CD14-positive monocyte (primary cell): ENCODE results near the gene MIA3. TPM values are rescaled to one million over a fixed set of nuclear protein-coding genes. Genes with fewer than 3 reads are reported as not detected.

Source experiments
- DNase-seq, 3 donors: peaks; one replicate each; pipeline ENCODE4 v3.0.0-alpha.2; 2011 to 2022
- H2AFZ ChIP-seq: 2 replicates; pipeline ENCODE4 v1.6.0; 2012; ENCODE audit warnings: mild to moderate bottlenecking, low read depth, low read length, inconsistent platforms; ENCODE audit not compliant: insufficient read depth, poor library complexity, severe bottlenecking
- H3K27ac ChIP-seq, 2 donors: 1 replicate in 1 of 2; 2 replicates in 1 of 2; pipeline ENCODE4 v1.5.1; 2012 to 2013; ENCODE audit warnings: low read length in 2 of 2, control low read depth in 1 of 2, inconsistent platforms in 1 of 2, low read depth in 1 of 2, mild to moderate bottlenecking in 1 of 2
- H3K27me3 ChIP-seq, 2 donors: one replicate each; pipeline versions ENCODE4 v1.6.0 to v1.6.1; 2011 to 2013; ENCODE audit warnings: low read length in 2 of 2; ENCODE audit not compliant: control insufficient read depth in 2 of 2, insufficient read depth in 2 of 2
- H3K36me3 ChIP-seq, 2 donors: replicated peaks in 1 of 2; 1 replicate in 1 of 2; 2 replicates in 1 of 2; pipeline versions ENCODE4 v1.5.1 to v1.6.1; 2012 to 2013; ENCODE audit warnings: low read length in 2 of 2, control low read depth in 1 of 2, inconsistent platforms in 1 of 2, mild to moderate bottlenecking in 1 of 2; ENCODE audit not compliant: insufficient read depth in 2 of 2, control insufficient read depth in 1 of 2
- H3K4me1 ChIP-seq, 2 donors: 1 replicate in 1 of 2; 2 replicates in 1 of 2; pipeline versions ENCODE4 v1.5.1 to v1.6.1; 2012 to 2013; ENCODE audit warnings: low read length in 2 of 2, control low read depth in 1 of 2, inconsistent platforms in 1 of 2, mild to moderate bottlenecking in 1 of 2, moderate library complexity in 1 of 2; ENCODE audit not compliant: insufficient read depth in 2 of 2, control insufficient read depth in 1 of 2
- H3K4me2 ChIP-seq: replicated peaks from 2 replicates; pipeline ENCODE3; 2012; ENCODE audit warnings: low read length, moderate library complexity, mild to moderate bottlenecking; ENCODE audit not compliant: poor library complexity, severe bottlenecking; ENCODE audit errors: extremely low read depth
- H3K4me3 ChIP-seq, 3 experiments: fragments of 200-600 bp in 1 of 3; sonication (generic) in 1 of 3; replicated peaks in 1 of 3; 1 replicate in 2 of 3; 2 replicates in 1 of 3; pipeline ENCODE4 v1.5.1; 2011 to 2013; ENCODE audit warnings: low read length in 3 of 3, mild to moderate bottlenecking in 3 of 3, control low read depth in 2 of 3, low read depth in 2 of 3, inconsistent platforms in 1 of 3, moderate library complexity in 1 of 3
- H3K79me2 ChIP-seq: 2 replicates; pipeline ENCODE4 v1.6.0; 2012; ENCODE audit warnings: mild to moderate bottlenecking, control low read depth, inconsistent platforms, low read length, moderate library complexity; ENCODE audit not compliant: insufficient read depth
- H3K9ac ChIP-seq: 2 replicates; pipeline ENCODE4 v1.6.0; 2017; ENCODE audit warnings: low read length, mild to moderate bottlenecking; ENCODE audit not compliant: insufficient read depth, poor library complexity, severe bottlenecking
- H3K9me3 ChIP-seq, 2 donors: replicated peaks in 1 of 2; 1 replicate in 1 of 2; 2 replicates in 1 of 2; pipeline versions ENCODE4 v1.5.1 to v1.6.1; 2012 to 2013; ENCODE audit warnings: low read length in 2 of 2, control low read depth in 1 of 2; ENCODE audit not compliant: control insufficient read depth in 1 of 2, insufficient read depth in 1 of 2
- H4K20me1 ChIP-seq: 2 replicates; pipeline ENCODE4 v1.6.0; 2012; ENCODE audit warnings: mild to moderate bottlenecking, low read length, control low read depth, moderate library complexity; ENCODE audit not compliant: insufficient read depth
- H3K27ac Mint-ChIP-seq, 7 donors: one replicate each; pipeline ENCODE4 v1.8.0; 2020; ENCODE audit warnings: mild to moderate bottlenecking in 7 of 7, mixed read lengths in 7 of 7, moderate library complexity in 6 of 7, inconsistent platforms in 2 of 7
- H3K27me3 Mint-ChIP-seq, 3 donors: one replicate each; pipeline ENCODE4 v1.8.0; 2021 to 2022; ENCODE audit warnings: low read depth in 3 of 3, mild to moderate bottlenecking in 3 of 3, mixed read lengths in 3 of 3, moderate library complexity in 3 of 3, inconsistent platforms in 1 of 3
- H3K36me3 Mint-ChIP-seq, 2 donors: one replicate each; pipeline ENCODE4 v1.8.0; 2020; ENCODE audit warnings: mixed read lengths in 2 of 2, inconsistent platforms in 1 of 2, mild to moderate bottlenecking in 1 of 2
- H3K4me1 Mint-ChIP-seq: one replicate; pipeline ENCODE4 v1.8.0; 2020; ENCODE audit warnings: mild to moderate bottlenecking, mixed read lengths
- H3K4me3 Mint-ChIP-seq, 2 donors: one replicate each; pipeline ENCODE4 v1.8.0; 2020; ENCODE audit warnings: mild to moderate bottlenecking in 2 of 2, mixed read lengths in 2 of 2, moderate library complexity in 1 of 2
- H3K9me3 Mint-ChIP-seq, 7 donors: one replicate each; pipeline ENCODE4 v1.8.0; 2020 to 2022; ENCODE audit warnings: mixed read lengths in 7 of 7, mild to moderate bottlenecking in 6 of 7, moderate library complexity in 6 of 7, inconsistent platforms in 2 of 7
- WGBS: methylation state at CpG from one replicate; pipeline ENCODE4 v1.1.5; 2013; ENCODE audit warnings: missing lambda C conversion rate; ENCODE audit not compliant: insufficient coverage; 5-methylcytosine and 5-hydroxymethylcytosine counted together
- intact Hi-C, 2 donors: fragments of 100-400 bp; cut with micrococcal nuclease; formaldehyde crosslinking; loops; one replicate each; pipeline versions ENCODE4 v1.15.0 to v1.15.1; 2023
- polyA plus RNA-seq, 3 donors: library from polyadenylated mRNA; depleted of rRNA in 1 of 3; unstranded in 2 of 3; stranded (reverse) in 1 of 3; fragments of 300-500 nt in 2 of 3; fragments of >200 nt in 1 of 3; fragmentation: Illumina TruSeq in 2 of 3; gene quantifications; 1 replicate in 2 of 3; 2 replicates in 1 of 3; pipeline ENCODE4 v1.2.3, GENCODE V29; 2012 to 2021
- TF ChIP-seq, protein P1 (sequence below): fragments of 200-600 bp; IDR thresholded peaks from one replicate; pipeline ENCODE4 v1.8.0; 2022; ENCODE audit warnings: antibody characterized with exemption, mild to moderate bottlenecking

The MIA3 gene
- polyA plus RNA-seq, 3 donors: 19.8 to 37.1 (median 36.6) TPM

DNA sequence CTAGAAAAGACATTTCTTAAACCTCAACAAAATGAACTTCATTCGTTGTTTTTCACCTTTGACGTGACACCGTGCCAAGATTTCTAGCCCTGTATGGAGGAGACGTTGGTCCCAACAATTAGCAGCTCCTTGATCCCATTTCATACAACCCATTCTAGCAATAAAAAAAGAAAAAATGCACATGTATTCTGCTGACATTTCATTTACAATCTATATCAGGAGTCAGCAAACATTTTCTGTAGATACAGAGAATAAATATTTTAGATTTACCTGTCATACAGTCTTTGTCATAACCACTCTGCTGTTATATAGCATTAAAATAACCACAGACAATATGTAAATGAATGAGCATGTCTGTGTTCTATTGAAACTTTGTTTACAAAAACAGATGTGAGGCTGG is 21.2 kb upstream of the MIA3 start:
- Histone ChIP-seq H2AFZ (no peak overlapping the region), H3K36me3 (no peaks in the 10 kb centered on the region), H3K4me2 (no peak overlapping the region), H3K9me3 (no peaks in the 10 kb centered on the region), H4K20me1 (no peaks in the 10 kb centered on the region), H3K79me2 (no peaks in the 10 kb centered on the region), H3K27me3 (no peaks in the 10 kb centered on the region), H3K4me1 (no peaks in the 10 kb centered on the region), H3K4me3 (no peak overlapping the region), H3K9ac (no peak overlapping the region), H3K27ac (no peak overlapping the region)
- intact Hi-C loops: no loop called here
- TF ChIP-seq, protein P1, sequence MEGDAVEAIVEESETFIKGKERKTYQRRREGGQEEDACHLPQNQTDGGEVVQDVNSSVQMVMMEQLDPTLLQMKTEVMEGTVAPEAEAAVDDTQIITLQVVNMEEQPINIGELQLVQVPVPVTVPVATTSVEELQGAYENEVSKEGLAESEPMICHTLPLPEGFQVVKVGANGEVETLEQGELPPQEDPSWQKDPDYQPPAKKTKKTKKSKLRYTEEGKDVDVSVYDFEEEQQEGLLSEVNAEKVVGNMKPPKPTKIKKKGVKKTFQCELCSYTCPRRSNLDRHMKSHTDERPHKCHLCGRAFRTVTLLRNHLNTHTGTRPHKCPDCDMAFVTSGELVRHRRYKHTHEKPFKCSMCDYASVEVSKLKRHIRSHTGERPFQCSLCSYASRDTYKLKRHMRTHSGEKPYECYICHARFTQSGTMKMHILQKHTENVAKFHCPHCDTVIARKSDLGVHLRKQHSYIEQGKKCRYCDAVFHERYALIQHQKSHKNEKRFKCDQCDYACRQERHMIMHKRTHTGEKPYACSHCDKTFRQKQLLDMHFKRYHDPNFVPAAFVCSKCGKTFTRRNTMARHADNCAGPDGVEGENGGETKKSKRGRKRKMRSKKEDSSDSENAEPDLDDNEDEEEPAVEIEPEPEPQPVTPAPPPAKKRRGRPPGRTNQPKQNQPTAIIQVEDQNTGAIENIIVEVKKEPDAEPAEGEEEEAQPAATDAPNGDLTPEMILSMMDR: no peak
- peaks cover 2 to 3% (median 3%) of the 10 kb centered on the region in 3 donors for H3K27me3 Mint-ChIP-seq
- DNase-seq: no peak
- H3K36me3 Mint-ChIP-seq: no peaks in the 10 kb centered on the region
- H3K4me1 Mint-ChIP-seq: peaks cover 1% of the 10 kb centered on the region
- H3K4me3 Mint-ChIP-seq: no peak overlapping the region
- H3K27ac Mint-ChIP-seq: no peak overlapping the region
- WGBS: 96% methylated on average over 4 of the region's 4 CpGs
- H3K9me3 Mint-ChIP-seq: peaks cover 0 to 4% (median 3%) of the 10 kb centered on the region in 7 donors

GRCh38 chr1:222600281-222600680 is 17.6 kb upstream of the MIA3 start:
- Histone ChIP-seq H3K4me2 (no peak overlapping the region), H3K4me1 (no peaks in the 10 kb centered on the region), H4K20me1 (no peaks in the 10 kb centered on the region), H3K79me2 (no peaks in the 10 kb centered on the region), H3K36me3 (no peaks in the 10 kb centered on the region), H2AFZ (no peak overlapping the region), H3K27ac (no peak overlapping the region), H3K4me3 (no peak overlapping the region), H3K9ac (no peak overlapping the region), H3K9me3 (no peaks in the 10 kb centered on the region), H3K27me3 (no peaks in the 10 kb centered on the region)
- Mint-ChIP-seq H3K4me3 (no peak overlapping the region), H3K4me1 (peaks cover 1% of the 10 kb centered on the region), H3K27ac (no peak overlapping the region), H3K27me3 (peaks cover 1 to 9% (median 6%) of the 10 kb centered on the region in 3 donors), H3K9me3 (peaks cover 0 to 3% (median 0%) of the 10 kb centered on the region in 7 donors), H3K36me3 (no peaks in the 10 kb centered on the region)
- DNase-seq: no peak
- no CpG with 5 or more reads among the region's 1 CpG for WGBS
- TF ChIP-seq, protein P1: no peak
- intact Hi-C loops: no loop called here
